SK-N-SH treated with all-trans-retinoic acid at 6 μM for 48 hours (cell line): Measurements from ENCODE around the gene FAM216B.

ENCODE experiments used
- ARNTL ChIP-seq: fragments of 450-650 bp; formaldehyde crosslinking; IDR thresholded peaks from 2 replicates; pipeline ENCODE4 v1.5.0; 2020; ENCODE audit warnings: low read depth, mild to moderate bottlenecking, moderate library complexity, borderline replicate concordance
- ISL1 ChIP-seq: fragments of 250-450 bp; sonication (Bioruptor Pico); IDR thresholded peaks from 2 replicates; pipeline ENCODE4 v2.1.2; 2022; ENCODE audit warnings: mild to moderate bottlenecking, moderate library complexity
- OSR1 ChIP-seq: fragments of 250-450 bp; sonication (Bioruptor Pico); IDR thresholded peaks from 2 replicates; pipeline ENCODE4 v1.8.0; 2022; ENCODE audit warnings: moderate library complexity, mild to moderate bottlenecking, inconsistent platforms
- PPARA ChIP-seq: fragments of 250-450 bp; sonication (Bioruptor Pico); IDR thresholded peaks from 2 replicates; pipeline ENCODE4 v1.5.0; 2020; ENCODE audit warnings: mild to moderate bottlenecking, borderline replicate concordance
- TF ChIP-seq, protein P1 (sequence below): fragments of 250-450 bp; sonication (Bioruptor Pico); IDR thresholded peaks from 2 replicates; pipeline ENCODE4 v1.8.0; 2020; ENCODE audit warnings: mild to moderate bottlenecking, moderate library complexity, borderline replicate concordance

DNA sequence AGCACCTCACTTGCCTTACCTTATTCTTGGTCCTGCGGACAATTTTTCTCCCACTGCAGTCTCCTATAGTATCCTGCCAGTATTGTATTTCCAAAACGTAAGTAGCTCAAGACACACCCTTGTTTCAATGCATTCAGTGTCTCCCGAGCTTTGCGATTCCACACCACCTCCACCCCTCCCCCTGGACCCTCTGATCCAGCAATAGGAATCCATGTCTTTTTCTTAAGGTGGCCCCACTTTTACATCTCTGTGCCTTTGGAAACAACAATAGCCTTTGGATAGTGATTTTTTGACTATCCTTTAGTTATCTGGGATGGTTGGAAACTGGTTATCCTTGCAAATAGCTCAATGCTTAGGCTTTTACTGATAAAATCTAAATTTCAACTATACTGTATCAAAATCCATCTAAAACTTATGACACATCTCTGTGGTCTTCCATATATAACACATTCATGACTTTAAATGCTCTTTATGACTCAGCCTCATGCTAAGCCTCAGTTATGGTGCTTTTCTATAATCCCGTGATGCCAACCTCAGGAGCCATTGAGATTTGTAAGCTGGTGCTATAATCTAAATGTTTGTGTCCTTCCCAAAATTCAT, 27.1 kb downstream of the FAM216B start:
- no peak for TF ChIP-seq OSR1 (CRISPR knock-in tag)
- no peak for TF ChIP-seq ISL1 (CRISPR knock-in tag)
- TF ChIP-seq ARNTL (CRISPR knock-in tag) = no peak
- TF ChIP-seq, protein P1, sequence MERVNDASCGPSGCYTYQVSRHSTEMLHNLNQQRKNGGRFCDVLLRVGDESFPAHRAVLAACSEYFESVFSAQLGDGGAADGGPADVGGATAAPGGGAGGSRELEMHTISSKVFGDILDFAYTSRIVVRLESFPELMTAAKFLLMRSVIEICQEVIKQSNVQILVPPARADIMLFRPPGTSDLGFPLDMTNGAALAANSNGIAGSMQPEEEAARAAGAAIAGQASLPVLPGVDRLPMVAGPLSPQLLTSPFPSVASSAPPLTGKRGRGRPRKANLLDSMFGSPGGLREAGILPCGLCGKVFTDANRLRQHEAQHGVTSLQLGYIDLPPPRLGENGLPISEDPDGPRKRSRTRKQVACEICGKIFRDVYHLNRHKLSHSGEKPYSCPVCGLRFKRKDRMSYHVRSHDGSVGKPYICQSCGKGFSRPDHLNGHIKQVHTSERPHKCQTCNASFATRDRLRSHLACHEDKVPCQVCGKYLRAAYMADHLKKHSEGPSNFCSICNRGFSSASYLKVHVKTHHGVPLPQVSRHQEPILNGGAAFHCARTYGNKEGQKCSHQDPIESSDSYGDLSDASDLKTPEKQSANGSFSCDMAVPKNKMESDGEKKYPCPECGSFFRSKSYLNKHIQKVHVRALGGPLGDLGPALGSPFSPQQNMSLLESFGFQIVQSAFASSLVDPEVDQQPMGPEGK = no peak
- TF ChIP-seq PPARA (CRISPR knock-in tag) = no peak
